Neural progenitor cell (in vitro differentiated cells): ENCODE data around the gene ITPR1.

Experiments
- CTCF ChIP-seq: fragments of 200-600 bp; sonication (generic); IDR thresholded peaks from 2 replicates; pipeline ENCODE4 v1.5.1; 2017; ENCODE audit warnings: antibody characterized with exemption, mild to moderate bottlenecking
- EZH2 ChIP-seq: fragments of 200-600 bp; sonication (generic); IDR thresholded peaks from 2 replicates; pipeline ENCODE4 v1.6.1; 2017; ENCODE audit warnings: antibody characterized with exemption, mild to moderate bottlenecking, moderate library complexity
- EZH2phosphoT487 ChIP-seq: fragments of 200-600 bp; sonication (generic); IDR thresholded peaks from 2 replicates; pipeline ENCODE4 v1.6.1; 2017; ENCODE audit warnings: antibody characterized with exemption

GRCh38 chr3:4757575-4758248 lies 264.6 kb downstream of the ITPR1 start:
- no peak for TF ChIP-seq CTCF
- TF ChIP-seq EZH2: no peak
- no peak for TF ChIP-seq EZH2phosphoT487
